WERI-Rb-1 (cell line): ENCODE data around the gene UTS2.

Experiments used
- DNase-seq: peaks from one replicate; pipeline ENCODE4 v3.0.0-alpha.2; 2020
- H3K27ac ChIP-seq: fragments of 250-450 bp; sonication (Bioruptor Pico); 2 replicates; pipeline ENCODE4 v1.5.1; 2020; ENCODE audit warnings: mild to moderate bottlenecking, moderate library complexity
- H3K27me3 ChIP-seq: fragments of 250-450 bp; sonication (Bioruptor Pico); 2 replicates; pipeline ENCODE4 v1.5.1; 2021; ENCODE audit warnings: mild to moderate bottlenecking, low read depth, moderate library complexity; ENCODE audit not compliant: insufficient read depth, severe bottlenecking
- H3K36me3 ChIP-seq: fragments of 250-450 bp; sonication (Bioruptor Pico); 2 replicates; pipeline ENCODE4 v1.5.1; 2020; ENCODE audit warnings: mild to moderate bottlenecking, moderate library complexity
- H3K4me3 ChIP-seq: 2 replicates; pipeline ENCODE4 v1.5.1; 2011; ENCODE audit warnings: low read depth, mild to moderate bottlenecking, control low read depth, low read length
- H3K9me3 ChIP-seq: fragments of 250-450 bp; sonication (Bioruptor Pico); 2 replicates; pipeline ENCODE4 v1.5.1; 2021; ENCODE audit warnings: mild to moderate bottlenecking, moderate library complexity; ENCODE audit not compliant: severe bottlenecking
- CTCF ChIP-seq: IDR thresholded peaks from 2 replicates; pipeline ENCODE4 v1.5.1; 2011; ENCODE audit warnings: low read depth, mild to moderate bottlenecking, control low read depth, inconsistent platforms, low read length

UTS2 gene

GRCh38 chr1:7869136-7869920 is 16.5 kb upstream of the UTS2 start:
- TF ChIP-seq CTCF: no peak
- Histone ChIP-seq H3K27ac (no peak overlapping the region), H3K4me3 (no peak overlapping the region), H3K9me3 (no peaks in the 10 kb centered on the region), H3K27me3 (no peaks in the 10 kb centered on the region), H3K36me3 (no peaks in the 10 kb centered on the region)
- DNase-seq: no peak

GRCh38 chr1:7868070-7868780 is 15.4 kb upstream of the UTS2 start:
- TF ChIP-seq CTCF: no peak
- Histone ChIP-seq H3K4me3 (no peak overlapping the region), H3K27ac (no peak overlapping the region), H3K27me3 (no peaks in the 10 kb centered on the region), H3K9me3 (no peaks in the 10 kb centered on the region), H3K36me3 (no peaks in the 10 kb centered on the region)
- DNase-seq: no peak

GRCh38 chr1:7865978-7866377 is 13.1 kb upstream of the UTS2 start:
- H3K27ac ChIP-seq: no peak overlapping the region
- H3K9me3 ChIP-seq: no peaks in the 10 kb centered on the region
- H3K36me3 ChIP-seq: no peaks in the 10 kb centered on the region
- DNase-seq: no peak
- no peak for TF ChIP-seq CTCF
- H3K4me3 ChIP-seq: no peak overlapping the region
- H3K27me3 ChIP-seq: no peaks in the 10 kb centered on the region

GRCh38 chr1:7863756-7864328 is 11.0 kb upstream of the UTS2 start:
- Histone ChIP-seq H3K9me3 (no peaks in the 10 kb centered on the region), H3K27me3 (no peaks in the 10 kb centered on the region), H3K4me3 (no peak overlapping the region), H3K36me3 (no peaks in the 10 kb centered on the region), H3K27ac (no peak overlapping the region)
- no peak for TF ChIP-seq CTCF
- DNase-seq: peak; percentile 29

GRCh38 chr1:7862211-7863060 is 9.6 kb upstream of the UTS2 start:
- Histone ChIP-seq H3K36me3 (no peaks in the 10 kb centered on the region), H3K27ac (no peak overlapping the region), H3K4me3 (no peak overlapping the region), H3K27me3 (no peaks in the 10 kb centered on the region), H3K9me3 (no peaks in the 10 kb centered on the region)
- no peak for TF ChIP-seq CTCF
- no peak for DNase-seq
